ENCODE results near the gene HIVEP3.

HIVEP3 gene

GRCh38 chr1:41679994-41680393, 238.7 kb downstream of the HIVEP3 start:
- Histone ChIP-seq H3K4me1 (ENCODE audit: insufficient read depth, low read length) (no peaks in the 10 kb centered on the region), H3K36me3 (ENCODE audit: insufficient read depth, low read length) (no peaks in the 10 kb centered on the region), H3K9me3 (ENCODE audit: low read length) (no peaks in the 10 kb centered on the region), H3K9ac (ENCODE audit: low read length) (no peak overlapping the region), H3K4me3 (ENCODE audit: low read depth in 1 of 2, low read length in 2 of 2) (no peak overlapping the region), H3K27me3 (ENCODE audit: control insufficient read depth in 1 of 2, insufficient read depth in 2 of 2, low read length in 2 of 2) (no peaks in the 10 kb centered on the region), H3K27ac (ENCODE audit: low read depth, low read length) (no peak overlapping the region)

DNA sequence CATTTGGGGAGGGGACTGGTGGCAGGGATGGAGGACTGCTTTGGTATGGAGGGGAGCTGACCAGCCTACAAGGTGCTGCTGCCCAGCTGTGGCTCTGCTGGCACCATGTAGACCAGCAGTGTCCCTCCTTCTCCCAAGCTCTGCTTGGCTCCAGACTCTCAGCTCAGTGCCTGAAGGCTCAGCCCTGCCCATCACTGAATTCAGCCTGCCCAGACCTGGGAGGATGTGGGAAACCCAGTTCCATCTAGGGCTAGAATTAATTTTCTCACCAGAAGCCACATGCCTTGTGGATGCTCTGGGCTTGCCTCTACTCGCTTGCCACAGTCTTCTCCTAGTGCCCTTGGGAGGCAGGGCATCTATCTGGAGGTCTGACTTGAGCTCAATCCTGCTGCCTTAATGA, 239.2 kb downstream of the HIVEP3 start:
- H3K4me1 ChIP-seq (ENCODE audit: insufficient read depth, low read length), result no peaks in the 10 kb centered on the region
- no peak overlapping the region for H3K9ac ChIP-seq (ENCODE audit: low read length)
- no peak overlapping the region for H3K27ac ChIP-seq (ENCODE audit: low read depth, low read length)
- H3K36me3 ChIP-seq (ENCODE audit: insufficient read depth, low read length), result no peaks in the 10 kb centered on the region
- H3K4me3 ChIP-seq (ENCODE audit: low read depth in 1 of 2, low read length in 2 of 2), result no peak overlapping the region
- no peaks in the 10 kb centered on the region for H3K27me3 ChIP-seq (ENCODE audit: control insufficient read depth in 1 of 2, insufficient read depth in 2 of 2, low read length in 2 of 2)
- no peaks in the 10 kb centered on the region for H3K9me3 ChIP-seq (ENCODE audit: low read length)

DNA sequence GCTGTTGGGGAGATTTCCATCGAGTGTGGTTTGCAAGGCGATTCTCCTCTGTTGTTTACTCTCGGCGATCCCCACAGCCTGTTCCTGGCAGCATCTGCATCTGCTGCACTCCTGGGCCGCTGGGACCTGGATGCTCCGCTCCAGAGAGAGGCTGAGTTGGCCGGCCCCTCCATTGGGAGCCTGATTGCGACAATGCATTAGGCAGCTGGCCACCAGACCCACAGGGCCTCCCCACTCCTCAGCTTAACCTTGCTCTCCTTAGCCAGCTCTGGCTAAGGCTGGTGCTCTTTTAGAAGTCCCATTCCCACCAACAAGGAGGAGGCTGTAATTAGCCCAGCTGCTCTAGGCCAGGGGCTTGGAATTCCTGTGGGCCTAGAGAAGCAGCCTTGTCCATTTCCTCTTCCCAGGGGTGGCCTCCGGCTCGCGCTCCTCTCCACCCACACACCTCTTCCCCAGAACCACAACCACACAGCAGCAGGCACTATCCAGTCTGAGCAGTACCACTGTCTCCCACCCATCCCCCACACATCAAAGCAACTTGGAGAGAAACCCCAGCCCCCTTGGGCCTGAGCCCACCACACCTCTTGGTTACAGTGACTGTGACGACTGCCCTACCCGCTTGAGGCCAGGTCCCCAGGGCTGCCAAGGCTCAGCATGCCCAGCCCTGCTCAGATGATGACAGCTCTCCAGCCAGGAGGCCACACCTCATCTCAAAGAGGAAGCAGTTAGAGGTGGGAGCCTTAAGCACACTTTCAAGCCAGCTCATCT, 240.4 kb downstream of the HIVEP3 start:
- H3K4me1 ChIP-seq (ENCODE audit: insufficient read depth, low read length), result no peaks in the 10 kb centered on the region
- H3K9me3 ChIP-seq (ENCODE audit: low read length), result no peaks in the 10 kb centered on the region
- H3K4me3 ChIP-seq (ENCODE audit: low read depth in 1 of 2, low read length in 2 of 2), result no peak overlapping the region
- no peak overlapping the region for H3K9ac ChIP-seq (ENCODE audit: low read length)
- H3K36me3 ChIP-seq (ENCODE audit: insufficient read depth, low read length), result no peaks in the 10 kb centered on the region
- no peaks in the 10 kb centered on the region for H3K27me3 ChIP-seq (ENCODE audit: control insufficient read depth in 1 of 2, insufficient read depth in 2 of 2, low read length in 2 of 2)
- H3K27ac ChIP-seq (ENCODE audit: low read depth, low read length), result no peak overlapping the region

DNA sequence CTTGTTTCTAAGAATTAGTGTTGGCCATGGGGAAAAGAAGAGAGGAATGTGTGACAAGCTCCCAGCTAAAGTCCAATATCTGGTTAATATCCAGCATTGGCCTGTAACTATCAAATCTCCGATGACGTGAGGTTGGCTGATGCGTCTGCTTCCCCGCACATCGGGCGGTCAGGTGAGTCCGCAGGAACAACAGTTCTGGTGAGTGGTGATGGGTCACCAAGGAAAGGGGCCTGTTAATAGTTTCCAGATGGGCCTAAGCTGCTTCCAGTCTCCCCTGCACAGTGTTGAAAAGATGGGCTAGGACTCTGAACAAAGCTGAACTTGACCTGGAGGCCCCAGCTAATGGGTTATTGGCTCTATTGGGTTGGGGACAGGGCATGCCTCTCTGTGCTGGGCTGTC, 241.1 kb downstream of the HIVEP3 start:
- Histone ChIP-seq H3K36me3 (ENCODE audit: insufficient read depth, low read length) (no peaks in the 10 kb centered on the region), H3K4me1 (ENCODE audit: insufficient read depth, low read length) (no peaks in the 10 kb centered on the region), H3K4me3 (ENCODE audit: low read depth in 1 of 2, low read length in 2 of 2) (no peak overlapping the region), H3K27ac (ENCODE audit: low read depth, low read length) (no peak overlapping the region), H3K27me3 (ENCODE audit: control insufficient read depth in 1 of 2, insufficient read depth in 2 of 2, low read length in 2 of 2) (no peaks in the 10 kb centered on the region), H3K9ac (ENCODE audit: low read length) (no peak overlapping the region), H3K9me3 (ENCODE audit: low read length) (no peaks in the 10 kb centered on the region)

- Histone ChIP-seq H3K4me1 (ENCODE audit: insufficient read depth, low read length) (no peaks in the 10 kb centered on the region), H3K4me3 (ENCODE audit: low read depth in 1 of 2, low read length in 2 of 2) (no peak overlapping the region)
Measured at GRCh38 chr1:41675401-41675800, 243.3 kb downstream of the HIVEP3 start.

DNA sequence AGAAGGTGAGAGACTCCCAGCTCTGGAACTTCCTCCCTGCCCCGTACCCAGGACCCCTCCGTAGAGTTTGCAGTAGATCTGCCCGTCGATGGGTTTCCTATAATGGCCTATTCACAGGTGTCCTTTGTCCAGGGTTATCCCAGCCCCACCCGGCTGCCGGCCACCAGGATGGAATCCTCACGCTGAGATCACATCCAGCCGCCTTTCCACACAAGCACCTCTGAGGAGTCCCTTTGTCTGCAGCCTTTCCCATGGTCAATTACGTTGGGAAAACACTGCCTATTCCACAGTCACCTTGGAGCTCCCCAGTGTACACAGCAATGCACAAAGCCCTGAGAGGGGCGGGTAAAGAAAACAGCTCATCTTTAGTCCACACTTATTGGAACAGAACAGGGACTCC, 244.2 kb downstream of the HIVEP3 start:
- Histone ChIP-seq H3K4me1 (ENCODE audit: insufficient read depth, low read length) (no peaks in the 10 kb centered on the region), H3K27me3 (ENCODE audit: control insufficient read depth in 1 of 2, insufficient read depth in 2 of 2, low read length in 2 of 2) (no peaks in the 10 kb centered on the region), H3K27ac (ENCODE audit: low read depth, low read length) (no peak overlapping the region), H3K4me3 (ENCODE audit: low read depth in 1 of 2, low read length in 2 of 2) (no peak overlapping the region), H3K9ac (ENCODE audit: low read length) (no peak overlapping the region), H3K9me3 (ENCODE audit: low read length) (no peaks in the 10 kb centered on the region), H3K36me3 (ENCODE audit: insufficient read depth, low read length) (no peaks in the 10 kb centered on the region)

More at GRCh38 chr1:41675401-41675800, 243.3 kb downstream of the HIVEP3 start:
- Histone ChIP-seq H3K27me3 (ENCODE audit: control insufficient read depth in 1 of 2, insufficient read depth in 2 of 2, low read length in 2 of 2) (no peaks in the 10 kb centered on the region), H3K27ac (ENCODE audit: low read depth, low read length) (no peak overlapping the region), H3K36me3 (ENCODE audit: insufficient read depth, low read length) (no peaks in the 10 kb centered on the region), H3K9ac (ENCODE audit: low read length) (no peak overlapping the region), H3K9me3 (ENCODE audit: low read length) (no peaks in the 10 kb centered on the region)

GRCh38 chr1:41673806-41674205, 244.9 kb downstream of the HIVEP3 start:
- H3K27ac ChIP-seq (ENCODE audit: low read depth, low read length), result no peak overlapping the region

GRCh38 chr1:41673378-41673777, 245.3 kb downstream of the HIVEP3 start:
- Histone ChIP-seq H3K4me3 (ENCODE audit: low read depth in 1 of 2, low read length in 2 of 2) (no peak overlapping the region), H3K4me1 (ENCODE audit: insufficient read depth, low read length) (no peaks in the 10 kb centered on the region), H3K36me3 (ENCODE audit: insufficient read depth, low read length) (no peaks in the 10 kb centered on the region), H3K9ac (ENCODE audit: low read length) (no peak overlapping the region), H3K9me3 (ENCODE audit: low read length) (no peaks in the 10 kb centered on the region), H3K27me3 (ENCODE audit: control insufficient read depth in 1 of 2, insufficient read depth in 2 of 2, low read length in 2 of 2) (no peaks in the 10 kb centered on the region), H3K27ac (ENCODE audit: low read depth, low read length) (no peak overlapping the region)

More at GRCh38 chr1:41673806-41674205, 244.9 kb downstream of the HIVEP3 start:
- Histone ChIP-seq H3K4me1 (ENCODE audit: insufficient read depth, low read length) (no peaks in the 10 kb centered on the region), H3K4me3 (ENCODE audit: low read depth in 1 of 2, low read length in 2 of 2) (no peak overlapping the region), H3K9ac (ENCODE audit: low read length) (no peak overlapping the region), H3K36me3 (ENCODE audit: insufficient read depth, low read length) (no peaks in the 10 kb centered on the region), H3K27me3 (ENCODE audit: control insufficient read depth in 1 of 2, insufficient read depth in 2 of 2, low read length in 2 of 2) (no peaks in the 10 kb centered on the region), H3K9me3 (ENCODE audit: low read length) (no peaks in the 10 kb centered on the region)

DNA sequence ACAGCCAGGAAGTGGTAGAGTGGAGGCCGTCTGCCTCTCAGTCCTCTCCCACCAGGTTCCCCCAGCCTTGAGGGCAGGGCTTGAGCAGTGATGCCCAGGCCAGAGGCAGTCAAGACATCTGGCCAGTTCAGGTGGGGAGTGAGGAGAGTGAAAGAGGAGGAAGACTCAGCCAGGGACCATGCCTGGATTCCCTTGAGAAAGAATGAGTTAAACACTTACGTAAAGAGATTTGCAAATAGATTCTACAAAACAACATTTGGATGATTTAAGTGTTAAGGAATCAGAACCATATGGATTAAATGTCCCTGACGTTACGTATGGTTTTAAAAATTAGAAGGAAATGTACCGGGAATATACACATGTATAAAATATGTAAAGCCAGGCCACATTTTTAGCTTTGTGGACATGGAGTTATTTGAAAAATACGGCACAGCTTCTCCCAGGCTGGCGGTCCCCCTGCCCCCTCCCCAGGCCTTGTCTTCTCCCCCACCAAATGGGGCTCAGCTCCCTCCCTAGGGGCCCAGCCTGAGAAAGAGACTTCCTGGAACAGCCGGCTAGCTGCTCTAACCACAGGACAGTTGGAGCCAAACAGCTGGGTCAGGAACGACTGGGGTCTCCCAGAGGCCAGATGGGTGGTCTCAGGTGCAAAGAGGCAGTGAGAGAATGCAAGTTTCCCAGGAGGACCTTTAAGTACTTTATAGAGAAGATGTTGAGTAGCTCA, 245.9 kb downstream of the HIVEP3 start:
- H3K9me3 ChIP-seq (ENCODE audit: low read length), result no peaks in the 10 kb centered on the region
- H3K4me3 ChIP-seq (ENCODE audit: low read depth in 1 of 2, low read length in 2 of 2), result no peak overlapping the region
- no peak overlapping the region for H3K9ac ChIP-seq (ENCODE audit: low read length)
- H3K36me3 ChIP-seq (ENCODE audit: insufficient read depth, low read length), result no peaks in the 10 kb centered on the region
- H3K27ac ChIP-seq (ENCODE audit: low read depth, low read length), result no peak overlapping the region
- no peaks in the 10 kb centered on the region for H3K4me1 ChIP-seq (ENCODE audit: insufficient read depth, low read length)
- no peaks in the 10 kb centered on the region for H3K27me3 ChIP-seq (ENCODE audit: control insufficient read depth in 1 of 2, insufficient read depth in 2 of 2, low read length in 2 of 2)

DNA sequence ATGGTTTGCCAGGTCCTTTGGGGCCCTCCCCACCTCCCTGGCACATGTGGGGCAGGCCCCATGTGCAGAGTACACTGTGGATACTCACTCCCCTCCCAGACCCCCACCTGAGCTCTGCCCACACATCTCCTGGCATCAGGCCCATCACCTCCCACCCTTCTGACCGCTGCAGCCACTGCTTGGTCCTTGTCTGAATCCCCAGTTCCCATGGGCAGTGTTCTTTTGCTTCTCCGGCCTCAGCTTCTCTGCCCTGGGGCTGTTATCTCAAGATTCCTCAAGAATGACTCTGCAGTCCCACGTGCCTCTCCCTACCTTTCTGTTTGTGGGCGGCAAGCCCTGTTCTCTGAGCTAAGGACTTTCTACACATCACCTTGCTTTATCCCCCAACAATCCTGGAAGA, 246.5 kb downstream of the HIVEP3 start:
- H3K4me1 ChIP-seq (ENCODE audit: insufficient read depth, low read length), result no peaks in the 10 kb centered on the region
- no peak overlapping the region for H3K9ac ChIP-seq (ENCODE audit: low read length)
- H3K4me3 ChIP-seq (ENCODE audit: low read depth in 1 of 2, low read length in 2 of 2), result no peak overlapping the region
- no peaks in the 10 kb centered on the region for H3K9me3 ChIP-seq (ENCODE audit: low read length)
- no peak overlapping the region for H3K27ac ChIP-seq (ENCODE audit: low read depth, low read length)
- no peaks in the 10 kb centered on the region for H3K36me3 ChIP-seq (ENCODE audit: insufficient read depth, low read length)
- no peaks in the 10 kb centered on the region for H3K27me3 ChIP-seq (ENCODE audit: control insufficient read depth in 1 of 2, insufficient read depth in 2 of 2, low read length in 2 of 2)

DNA sequence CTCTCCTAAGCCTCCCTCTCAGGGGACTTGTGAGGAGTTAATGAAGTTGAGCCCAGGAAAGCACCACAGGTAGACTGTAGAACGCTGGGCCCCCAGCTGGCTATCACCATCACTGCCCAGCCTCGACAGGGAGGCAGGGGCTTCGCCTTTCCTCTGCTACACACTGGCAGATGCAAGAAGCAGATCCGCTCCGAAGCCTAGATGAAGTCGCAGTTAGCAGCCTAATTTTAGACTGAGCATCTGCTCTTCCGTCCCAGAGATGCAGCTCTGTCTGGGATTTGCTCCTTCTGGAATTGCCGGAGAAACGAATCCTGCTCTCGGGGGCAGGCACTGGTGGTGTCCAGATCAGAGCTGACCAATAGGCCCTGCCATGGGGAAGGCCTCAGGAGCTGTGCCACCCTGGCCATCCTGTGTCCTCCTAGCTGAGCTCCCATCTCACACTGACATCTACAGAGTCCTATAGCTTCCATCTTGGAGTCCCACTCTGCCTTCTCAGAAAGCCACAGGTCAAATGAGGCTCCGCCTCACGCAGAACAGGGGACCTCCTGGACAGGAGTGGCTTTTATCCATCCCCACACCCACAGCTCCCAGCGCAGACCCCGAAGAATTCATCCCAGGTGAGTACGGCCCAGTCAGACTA, 247.5 kb downstream of the HIVEP3 start:
- Histone ChIP-seq H3K27me3 (ENCODE audit: control insufficient read depth in 1 of 2, insufficient read depth in 2 of 2, low read length in 2 of 2) (no peaks in the 10 kb centered on the region), H3K36me3 (ENCODE audit: insufficient read depth, low read length) (no peaks in the 10 kb centered on the region), H3K9ac (ENCODE audit: low read length) (no peak overlapping the region), H3K4me3 (ENCODE audit: low read depth in 1 of 2, low read length in 2 of 2) (no peak overlapping the region), H3K27ac (ENCODE audit: low read depth, low read length) (no peak overlapping the region), H3K9me3 (ENCODE audit: low read length) (no peaks in the 10 kb centered on the region), H3K4me1 (ENCODE audit: insufficient read depth, low read length) (no peaks in the 10 kb centered on the region)
